GM10248 (cell line): ENCODE data around the gene HELLS.

Experiments
- CTCF ChIA-PET: fragments of 300-600 bp; sonication (Branson Sonifier 250); formaldehyde crosslinking; extraction: SDS; loops from one replicate; lab custom pipeline; 2021; ENCODE audit warnings: antibody characterized with exemption; lab: Yijun Ruan, JAX
- POLR2A ChIA-PET: fragments of 350-650 bp; sonication (Branson Sonifier 250); formaldehyde crosslinking; extraction: SDS; loops from one replicate; lab custom pipeline; 2020; ENCODE audit warnings: antibody characterized with exemption; lab: Yijun Ruan, JAX
- DNase-seq: peaks from one replicate; pipeline ENCODE4 v3.0.0; 2012; ENCODE audit errors: extremely low spot score
- TF ChIP-seq, protein P1 (sequence below): IDR thresholded peaks from 2 replicates; pipeline ENCODE4 v1.5.1; 2012; ENCODE audit warnings: mild to moderate bottlenecking, low read depth; ENCODE audit errors: extremely low read depth, missing control alignments, control extremely low read depth

Gene HELLS

DNA sequence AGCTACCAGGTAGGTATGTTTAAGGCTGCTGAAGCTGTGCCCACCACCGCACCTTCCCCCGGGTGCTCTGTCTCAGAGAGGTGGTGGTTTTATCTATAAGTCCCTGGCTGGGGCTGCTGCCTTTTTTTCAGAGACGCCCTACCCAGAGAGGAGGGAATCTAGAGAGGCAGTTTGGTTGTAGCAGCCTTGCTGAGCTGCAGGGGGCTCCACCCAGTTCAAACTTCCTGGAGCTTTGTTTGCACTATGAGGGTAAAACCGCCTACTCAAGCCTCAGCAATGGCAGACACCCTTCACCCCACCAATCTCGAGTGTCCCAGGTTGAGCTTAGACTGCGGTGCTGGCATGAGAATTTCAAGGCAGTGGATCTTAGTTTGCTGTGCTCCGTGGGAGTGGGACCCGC is 94.3 kb downstream of the HELLS start:
- ChIA-PET CTCF (interaction anchor here (0.9 to 5.7 kb wide), 2 partner anchors 9 to 11 kb away, joined by 3 to 30 read pairs; no protein-coding TSS in a partner anchor), POLR2A (no interaction called here)
- no peak for DNase-seq
- TF ChIP-seq, protein P1, sequence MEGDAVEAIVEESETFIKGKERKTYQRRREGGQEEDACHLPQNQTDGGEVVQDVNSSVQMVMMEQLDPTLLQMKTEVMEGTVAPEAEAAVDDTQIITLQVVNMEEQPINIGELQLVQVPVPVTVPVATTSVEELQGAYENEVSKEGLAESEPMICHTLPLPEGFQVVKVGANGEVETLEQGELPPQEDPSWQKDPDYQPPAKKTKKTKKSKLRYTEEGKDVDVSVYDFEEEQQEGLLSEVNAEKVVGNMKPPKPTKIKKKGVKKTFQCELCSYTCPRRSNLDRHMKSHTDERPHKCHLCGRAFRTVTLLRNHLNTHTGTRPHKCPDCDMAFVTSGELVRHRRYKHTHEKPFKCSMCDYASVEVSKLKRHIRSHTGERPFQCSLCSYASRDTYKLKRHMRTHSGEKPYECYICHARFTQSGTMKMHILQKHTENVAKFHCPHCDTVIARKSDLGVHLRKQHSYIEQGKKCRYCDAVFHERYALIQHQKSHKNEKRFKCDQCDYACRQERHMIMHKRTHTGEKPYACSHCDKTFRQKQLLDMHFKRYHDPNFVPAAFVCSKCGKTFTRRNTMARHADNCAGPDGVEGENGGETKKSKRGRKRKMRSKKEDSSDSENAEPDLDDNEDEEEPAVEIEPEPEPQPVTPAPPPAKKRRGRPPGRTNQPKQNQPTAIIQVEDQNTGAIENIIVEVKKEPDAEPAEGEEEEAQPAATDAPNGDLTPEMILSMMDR, result no peak

DNA sequence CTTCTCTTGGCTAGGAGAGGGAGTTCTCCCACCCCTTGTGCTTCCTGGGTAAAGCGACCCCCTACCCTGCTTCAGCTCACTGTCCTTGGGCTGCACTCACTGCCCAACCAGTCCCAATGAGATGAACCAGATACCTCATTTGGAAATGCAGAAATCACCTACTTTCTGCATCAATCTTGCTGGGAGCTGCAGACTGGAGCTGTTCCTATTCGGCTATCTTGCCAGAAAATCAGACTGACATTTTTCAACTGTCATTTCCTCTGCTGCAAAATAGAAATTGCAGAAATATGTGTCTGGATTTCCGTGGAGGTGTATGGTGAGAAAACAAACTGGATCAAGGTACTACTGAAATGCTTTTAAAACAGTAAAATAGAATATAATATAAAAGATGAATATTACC is 95.0 kb downstream of the HELLS start:
- no peak for DNase-seq
- CTCF ChIA-PET, result interaction anchor here (0.9 to 5.7 kb wide), 3 partner anchors 8 to 11 kb away, joined by 3 to 30 read pairs (median 5); no protein-coding TSS in a partner anchor
- TF ChIP-seq, protein P1, result no peak
- POLR2A ChIA-PET, result no interaction called here

DNA sequence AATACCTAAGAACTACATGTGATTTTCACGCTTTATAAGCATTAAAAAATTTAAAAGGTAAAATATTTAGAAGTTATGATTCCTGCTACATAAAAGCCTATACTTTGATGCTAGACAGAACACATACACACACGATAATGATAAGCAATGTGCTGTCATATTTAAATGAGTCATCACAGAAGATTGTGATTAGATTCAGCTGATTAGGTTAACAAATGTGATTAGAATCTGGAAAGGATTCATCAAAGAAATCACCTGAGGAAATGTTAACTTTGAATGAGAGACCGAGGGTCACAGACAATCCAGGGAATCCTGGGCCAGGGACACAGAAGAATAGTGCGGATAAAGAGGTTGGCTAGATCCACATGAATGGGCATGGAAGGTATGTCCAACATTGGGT is 95.9 kb downstream of the HELLS start:
- DNase-seq, result no peak
- ChIA-PET CTCF (interaction anchor here (1.7 to 5.7 kb wide), 2 partner anchors 9 to 12 kb away, joined by 5 to 30 read pairs; no protein-coding TSS in a partner anchor), POLR2A (no interaction called here)
- TF ChIP-seq, protein P1, result no peak

DNA sequence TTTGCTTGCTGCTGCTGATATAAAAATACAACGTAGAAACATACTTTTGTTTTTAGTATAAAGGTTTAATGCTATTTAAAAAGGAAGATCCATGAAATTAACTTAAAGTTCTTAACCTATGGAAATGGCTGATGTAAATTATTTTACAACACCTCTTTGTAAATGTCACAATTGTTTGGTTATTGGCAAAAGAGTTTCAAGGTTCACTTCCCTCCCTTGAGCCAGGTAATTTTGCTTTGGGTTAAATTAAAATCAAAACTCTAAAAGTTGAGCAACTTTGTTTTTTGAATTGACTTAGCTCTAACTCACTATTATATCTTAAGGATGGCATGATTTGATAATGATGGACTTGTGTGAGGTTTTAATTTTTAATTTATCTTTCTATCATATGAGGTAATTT is 98.8 kb downstream of the HELLS start:
- no peak for DNase-seq
- TF ChIP-seq, protein P1, result no peak
- POLR2A ChIA-PET, result no interaction called here
- CTCF ChIA-PET, result interaction anchor here (5.7 kb wide), 1 partner anchor 15 kb away, joined by 30 read pairs; no protein-coding TSS in a partner anchor

DNA sequence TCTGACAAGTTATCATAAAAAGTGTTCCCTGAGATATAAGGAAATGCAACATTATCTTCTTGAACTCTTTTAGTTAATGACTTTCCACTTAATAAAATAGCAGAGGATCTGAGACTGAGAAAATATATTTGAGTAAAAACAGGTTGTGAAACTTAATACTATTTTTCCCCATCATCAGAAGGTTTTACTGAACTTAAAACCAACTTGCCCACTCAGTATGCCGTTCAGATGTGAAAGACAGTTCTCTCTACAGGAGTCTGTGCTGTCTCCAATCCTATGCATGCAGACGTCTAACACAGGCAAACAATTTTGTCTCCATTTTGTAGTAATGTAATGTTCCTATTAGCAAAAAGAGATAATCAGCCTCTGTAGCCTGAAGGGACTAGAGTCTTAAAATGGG is 99.7 kb downstream of the HELLS start:
- ChIA-PET CTCF (no interaction called here), POLR2A (no interaction called here)
- peak; percentile 47 for DNase-seq
- TF ChIP-seq, protein P1, result no peak
